Esophagus squamous epithelium (tissue), 5 donors: ENCODE results near the gene ADAM12. TPM values are rescaled to one million over a fixed set of nuclear protein-coding genes. Genes with fewer than 3 reads are reported as not detected.

Experiments used
- DNase-seq: peaks from one replicate; lab custom pipeline; 2025; lab: John Stamatoyannopoulos, UW
- H3K27ac ChIP-seq, 4 donors: fragments of 200-600 bp; sonication (generic); one replicate each; pipeline ENCODE4 v1.5.1; 2016 to 2019; ENCODE audit warnings: mild to moderate bottlenecking in 1 of 4
- H3K27me3 ChIP-seq, 4 donors: fragments of 200-600 bp; sonication (generic); 1 replicate in 3 of 4; 2 replicates in 1 of 4; pipeline versions ENCODE4 v1.5.1 to v1.6.0; 2017 to 2021; ENCODE audit warnings: antibody characterized with exemption in 1 of 4
- H3K36me3 ChIP-seq, 3 donors: fragments of 200-600 bp; sonication (generic); one replicate each; pipeline ENCODE4 v1.5.1; 2016 to 2019
- H3K4me1 ChIP-seq, 3 donors: fragments of 200-600 bp; sonication (generic); one replicate each; pipeline ENCODE4 v1.5.1; 2017 to 2019
- H3K4me3 ChIP-seq, 4 donors: fragments of 200-600 bp; sonication (generic); 1 replicate in 3 of 4; 2 replicates in 1 of 4; pipeline ENCODE4 v1.5.1; 2016 to 2019; ENCODE audit warnings: mild to moderate bottlenecking in 2 of 4, moderate library complexity in 1 of 4
- H3K9me3 ChIP-seq, 3 donors: fragments of 200-600 bp; sonication (generic); one replicate each; pipeline ENCODE4 v1.5.1; 2016 to 2019
- CTCF ChIP-seq, 6 experiments: fragments of 450-650 bp in 4 of 6; fragments of 200-600 bp in 2 of 6; sonication (generic) in 2 of 6; IDR thresholded peaks; one replicate each; pipeline ENCODE4 v1.5.1; 2016 to 2019; ENCODE audit warnings: antibody characterized with exemption in 6 of 6, mild to moderate bottlenecking in 4 of 6, moderate library complexity in 4 of 6
- POLR2A ChIP-seq, 4 donors: fragments of 450-650 bp; IDR thresholded peaks; one replicate each; pipeline ENCODE4 v1.6.1; 2017; ENCODE audit warnings: antibody characterized with exemption in 4 of 4, mild to moderate bottlenecking in 4 of 4, moderate library complexity in 3 of 4
- WGBS, 2 donors: methylation state at CpG; one replicate each; pipeline ENCODE4 v1.1.5; 2018; 5-methylcytosine and 5-hydroxymethylcytosine counted together
- intact Hi-C: fragments of 100-400 bp; cut with DNase I; formaldehyde crosslinking; loops from one replicate; pipeline ENCODE4 v1.15.0; 2022
- total RNA-seq, 4 donors: library from RNA; depleted of rRNA; stranded (reverse); fragments of >200 nt; gene quantifications; one replicate each; pipeline ENCODE4 v1.1.0, GENCODE V29; 2016
- donor health status: DM: yes; HTN: yes; CAD: no.

ADAM12 gene
- total RNA-seq, 4 donors from 2014 or later: 0.57 to 1.1 (median 0.76) TPM; not detected in 1

- intact Hi-C loops: no loop called here
- Histone ChIP-seq H3K27me3 (no peaks in the 10 kb centered on the region), H3K27ac (no peak overlapping the region), H3K36me3 (no peaks in the 10 kb centered on the region), H3K4me1 (peaks cover 0 to 11% (median 5%) of the 10 kb centered on the region in 3 donors), H3K4me3 (no peak overlapping the region), H3K9me3 (no peaks in the 10 kb centered on the region)
- TF ChIP-seq CTCF (IDR thresholded peaks at IDR 0.05) (no peak), POLR2A (IDR thresholded peaks at IDR 0.05) (no peak)
- WGBS, 2 donors: 84 to 90% methylated on average over 10 of the region's 10 CpGs
- no peak for DNase-seq
These were observed 161.1 kb downstream of the ADAM12 start for GRCh38 chr10:126226988-126227761.

GRCh38 chr10:126226205-126226604 lies 162.1 kb downstream of the ADAM12 start:
- Histone ChIP-seq H3K4me1 (peaks cover 0 to 11% (median 5%) of the 10 kb centered on the region in 3 donors), H3K9me3 (no peaks in the 10 kb centered on the region), H3K36me3 (no peaks in the 10 kb centered on the region), H3K27me3 (no peaks in the 10 kb centered on the region), H3K27ac (no peak overlapping the region), H3K4me3 (no peak overlapping the region)
- TF ChIP-seq POLR2A (IDR thresholded peaks at IDR 0.05) (no peak), CTCF (IDR thresholded peaks at IDR 0.05) (no peak)
- 49 to 78% methylated on average over 8 of the region's 9 CpGs for WGBS, 2 donors
- DNase-seq: no peak
- intact Hi-C loops: no loop called here

- TF ChIP-seq POLR2A (IDR thresholded peaks at IDR 0.05) (no peak), CTCF (IDR thresholded peaks at IDR 0.05) (no peak)
- Histone ChIP-seq H3K4me3 (no peak overlapping the region), H3K27me3 (no peaks in the 10 kb centered on the region), H3K27ac (no peak overlapping the region), H3K4me1 (peaks cover 0 to 11% (median 5%) of the 10 kb centered on the region in 3 donors), H3K36me3 (no peaks in the 10 kb centered on the region), H3K9me3 (no peaks in the 10 kb centered on the region)
- WGBS, 2 donors: 56 to 83% methylated on average over 8 to 9 of the region's 9 CpGs
- intact Hi-C loops: no loop called here
- DNase-seq: no peak
These were observed 162.6 kb downstream of the ADAM12 start for GRCh38 chr10:126225672-126226008.

- H3K36me3 ChIP-seq: no peaks in the 10 kb centered on the region
- intact Hi-C loops: no loop called here
- no peak for TF ChIP-seq CTCF (IDR thresholded peaks at IDR 0.05)
- no peak for TF ChIP-seq POLR2A (IDR thresholded peaks at IDR 0.05)
- no peaks in the 10 kb centered on the region for H3K27me3 ChIP-seq
- H3K9me3 ChIP-seq: no peaks in the 10 kb centered on the region
- H3K4me1 ChIP-seq: peaks cover 0 to 11% (median 5%) of the 10 kb centered on the region in 3 donors
- H3K4me3 ChIP-seq: no peak overlapping the region
- no peak overlapping the region for H3K27ac ChIP-seq
- 81 to 90% methylated on average over 17 of the region's 20 CpGs for WGBS, 2 donors
- no peak for DNase-seq
These were observed 163.2 kb downstream of the ADAM12 start for GRCh38 chr10:126224967-126225671.

GRCh38 chr10:126223512-126224067 lies 164.7 kb downstream of the ADAM12 start:
- no peaks in the 10 kb centered on the region for H3K36me3 ChIP-seq
- no peak for DNase-seq
- no peak overlapping the region for H3K4me3 ChIP-seq
- intact Hi-C loops: no loop called here
- H3K27me3 ChIP-seq: no peaks in the 10 kb centered on the region
- 71 to 73% methylated on average over 8 to 10 of the region's 10 CpGs for WGBS, 2 donors
- H3K4me1 ChIP-seq: peaks cover 0 to 11% (median 5%) of the 10 kb centered on the region in 3 donors
- no peak for TF ChIP-seq POLR2A (IDR thresholded peaks at IDR 0.05)
- no peak for TF ChIP-seq CTCF (IDR thresholded peaks at IDR 0.05)
- no peaks in the 10 kb centered on the region for H3K9me3 ChIP-seq
- no peak overlapping the region for H3K27ac ChIP-seq
